NCI-H1694 treated with DMSO at 0.1 percent for 48 hours (cell line): ENCODE results near the gene IP6K3.

Experiments
- DNase-seq: peaks from one replicate; lab custom pipeline; 2025; lab: John Stamatoyannopoulos, UW

IP6K3 gene

GRCh38 chr6:33746651-33747100 lies at the start of gene IP6K3:
Gene IP6K3, minus strand, starts transcription at chr6:33746905. Its CDS starts 11,429 bp downstream, at chr6:33735476.
- DNase-seq = no peak

DNA sequence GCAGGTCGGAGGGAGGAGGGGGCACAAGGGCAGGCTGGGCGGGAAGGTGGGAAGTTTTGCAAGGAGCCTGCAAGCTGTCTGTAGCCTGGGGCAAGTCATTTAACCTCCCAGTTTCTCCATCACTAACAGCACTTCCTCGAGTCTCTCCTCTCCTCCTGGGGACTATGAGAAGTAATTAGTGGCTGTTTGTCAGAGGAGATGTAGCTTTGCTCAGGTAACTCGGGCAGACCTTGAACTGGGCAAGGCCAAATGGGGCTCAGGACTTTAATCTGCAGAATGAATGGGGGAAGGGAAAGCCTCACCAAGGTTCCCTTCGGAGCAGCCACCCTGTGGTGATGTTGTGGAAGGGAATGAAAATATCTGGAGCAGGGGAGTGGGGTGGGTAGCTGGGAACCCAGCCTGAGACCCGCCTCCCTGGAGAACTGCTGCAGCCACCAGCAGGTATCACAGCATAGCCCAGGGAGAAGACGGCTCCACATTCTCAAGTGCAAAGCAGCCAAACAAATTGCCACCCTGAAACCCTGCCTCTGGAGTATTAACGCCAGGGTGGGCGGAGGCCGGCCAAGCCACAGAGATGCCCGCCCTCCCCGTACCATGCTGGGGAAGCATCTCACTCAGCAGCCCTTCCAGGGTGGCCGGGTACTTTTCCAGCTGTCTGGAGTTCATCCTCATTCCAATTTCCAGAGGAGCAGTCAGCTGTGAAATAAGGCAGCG lies 48.4 kb upstream of the IP6K3 start:
- no peak for DNase-seq

DNA sequence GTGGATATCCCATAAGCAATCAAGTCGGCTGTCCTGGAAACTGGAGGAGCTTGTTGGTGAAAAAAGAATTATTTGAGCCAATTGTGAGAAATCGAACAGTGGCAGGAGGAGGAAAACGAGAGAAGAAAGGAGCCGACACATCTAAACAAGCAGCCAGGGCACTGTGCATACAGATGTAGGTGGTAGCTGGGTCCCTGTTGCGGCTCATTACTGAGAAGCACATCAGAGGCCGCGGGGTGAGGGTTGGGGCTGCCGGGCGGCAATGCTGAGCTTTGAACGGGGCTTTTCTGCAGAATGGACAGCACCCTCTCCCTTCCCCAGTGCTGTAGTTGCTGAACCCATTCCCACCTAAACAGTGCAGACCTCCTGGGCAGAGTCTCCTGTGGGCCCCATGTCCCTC lies 46.3 kb upstream of the IP6K3 start:
- DNase-seq = no peak

- no peak for DNase-seq
These were observed 44.9 kb upstream of the IP6K3 start for GRCh38 chr6:33791620-33792019.

- DNase-seq = no peak
These were observed 44.2 kb upstream of the IP6K3 start for GRCh38 chr6:33790910-33791309.

GRCh38 chr6:33790379-33790778 lies 43.7 kb upstream of the IP6K3 start:
- no peak for DNase-seq

DNA sequence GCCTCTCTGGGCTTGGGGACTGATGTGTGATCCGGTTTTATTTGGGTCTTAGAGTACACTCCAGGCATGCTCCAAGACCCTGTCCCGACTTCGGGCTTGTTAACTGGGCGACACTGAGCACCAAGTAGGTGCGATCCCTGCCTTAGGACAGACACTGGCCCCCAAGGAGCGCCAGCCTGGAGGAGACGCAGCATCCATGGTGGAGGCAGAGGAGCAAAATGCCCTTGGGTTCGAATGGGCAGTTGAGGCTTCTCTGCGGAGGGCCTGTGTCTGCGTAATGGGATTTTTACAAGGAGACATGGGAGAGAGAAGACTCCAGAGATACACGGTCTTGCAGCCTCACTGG lies 42.8 kb upstream of the IP6K3 start:
- DNase-seq = no peak

- DNase-seq = peak; percentile 79
These were observed 42.2 kb upstream of the IP6K3 start, which contains the start of gene LEMD2 for GRCh38 chr6:33788694-33789549. Gene LEMD2, minus strand, starts transcription at chr6:33789130. Its CDS starts 14 bp downstream, at chr6:33789116.

DNA sequence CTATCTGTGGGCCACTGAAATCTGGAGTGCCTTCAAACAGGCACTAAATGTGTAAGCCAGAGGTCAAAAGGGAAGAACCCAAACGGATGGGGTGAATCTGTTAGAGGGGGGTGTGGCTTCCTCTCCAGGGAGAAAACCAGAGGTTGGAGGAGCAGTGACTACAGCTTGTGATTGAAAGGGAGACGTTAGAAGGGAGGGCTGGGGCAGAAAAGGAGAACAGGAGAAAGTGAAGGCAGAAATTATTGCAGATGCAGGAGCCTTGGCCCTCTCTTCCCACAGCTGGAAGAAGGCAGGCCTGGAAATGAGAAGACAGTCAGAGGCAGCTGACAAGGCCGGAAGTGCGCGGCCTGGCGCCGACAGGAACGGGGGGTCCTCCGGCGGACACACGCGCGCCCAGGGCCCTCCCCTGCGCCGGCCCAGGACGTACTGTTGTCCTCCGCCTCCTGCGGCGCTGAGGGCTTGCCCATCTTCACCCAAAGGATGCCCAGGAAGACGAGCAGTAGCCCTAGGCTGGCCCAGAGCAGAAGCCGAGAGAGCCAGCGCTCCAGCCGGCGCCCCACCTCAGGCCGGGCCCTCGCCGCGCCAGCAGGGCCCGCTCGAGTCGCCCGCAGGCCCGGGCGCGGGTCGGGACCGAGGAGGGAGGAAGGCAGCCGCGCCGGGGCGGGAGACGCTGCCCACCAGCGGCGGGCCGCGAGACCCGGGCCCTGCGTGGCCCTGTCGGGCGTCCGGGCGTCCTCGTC lies 41.4 kb upstream of the IP6K3 start:
- peak; percentile 14 for DNase-seq

DNA sequence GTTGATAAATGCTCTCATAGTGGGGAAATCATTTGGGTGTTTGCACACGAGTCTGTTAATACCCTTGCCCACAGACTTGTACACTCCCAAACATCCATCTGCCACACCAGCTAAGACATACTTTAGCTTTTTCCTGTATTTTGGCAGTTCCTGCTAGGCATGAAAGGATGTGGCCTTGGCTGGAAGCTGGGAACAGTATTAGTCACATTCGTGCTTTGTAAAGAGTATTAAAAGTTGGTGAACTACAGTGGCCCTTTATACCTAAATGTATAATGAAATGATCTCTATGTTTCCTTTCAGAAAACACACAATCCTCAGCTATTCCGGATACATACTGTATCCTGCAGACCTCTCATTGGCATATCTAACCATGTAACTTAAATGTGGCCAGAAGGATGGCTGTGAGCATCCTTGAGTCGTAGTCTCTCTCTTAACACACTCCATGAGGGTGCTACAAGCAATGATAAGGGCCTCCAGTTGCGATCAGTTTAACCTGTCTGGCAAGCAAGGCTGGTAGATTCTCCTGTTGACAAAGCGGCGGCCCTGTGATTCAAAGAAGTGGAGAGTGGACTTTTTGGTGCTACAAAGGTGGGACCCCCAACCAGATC lies 40.7 kb upstream of the IP6K3 start:
- no peak for DNase-seq

DNA sequence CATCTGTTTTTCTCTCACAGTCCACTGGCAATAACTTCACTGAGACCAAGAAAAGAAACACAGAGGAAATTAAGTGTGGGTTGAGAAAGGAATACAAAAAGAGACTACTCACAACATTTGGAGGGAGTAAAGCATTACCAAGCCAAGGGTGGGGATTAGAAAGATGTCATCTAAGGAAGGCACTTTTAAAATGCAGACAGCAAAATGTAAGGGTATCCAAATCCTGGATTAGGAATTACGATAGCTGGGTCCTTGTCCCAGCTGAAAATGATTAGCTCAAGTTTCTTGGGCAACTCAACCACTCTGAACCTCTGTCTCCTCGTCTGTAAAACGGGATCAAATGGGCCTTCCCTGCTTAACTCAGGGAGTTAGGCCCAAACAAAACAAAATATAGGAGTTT lies 40.0 kb upstream of the IP6K3 start:
- DNase-seq = no peak

GRCh38 chr6:33785778-33786177 lies 39.1 kb upstream of the IP6K3 start:
- no peak for DNase-seq

GRCh38 chr6:33784787-33785186 lies 38.1 kb upstream of the IP6K3 start:
- DNase-seq = no peak

DNA sequence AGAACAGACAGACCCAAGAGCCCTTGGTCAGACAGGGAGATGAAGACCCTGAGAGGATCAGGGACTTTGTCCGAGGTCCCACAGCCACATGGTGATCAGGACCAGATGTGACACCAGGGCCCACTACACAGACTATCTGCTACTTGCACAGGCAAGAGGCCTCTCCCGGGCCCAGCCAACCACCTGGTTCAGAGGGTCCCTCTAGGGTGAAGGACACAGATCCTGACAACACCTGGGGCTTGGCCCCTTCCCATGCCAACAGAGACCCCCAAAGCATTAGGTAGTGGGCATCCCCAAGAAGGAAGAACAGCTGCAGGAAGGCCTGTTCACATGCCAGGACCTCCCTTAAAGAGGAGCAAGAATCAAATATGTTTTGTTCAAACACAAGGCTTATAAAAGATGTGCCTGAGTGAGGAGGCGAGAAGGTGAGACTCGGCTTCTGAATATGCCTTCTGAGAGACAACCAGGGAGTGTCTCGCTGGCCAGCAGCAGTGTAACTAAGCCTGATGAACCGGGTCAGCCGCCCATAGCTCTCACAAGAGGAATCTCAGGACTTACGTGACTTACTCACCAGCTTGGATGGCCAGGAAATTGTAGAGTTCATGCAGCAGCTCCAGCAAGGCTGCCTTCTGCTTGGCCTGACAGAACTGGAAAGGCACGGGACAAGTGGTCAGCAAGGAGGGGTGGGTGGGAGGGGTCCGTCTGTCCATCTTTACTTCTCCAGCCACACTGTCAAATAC lies 37.2 kb upstream of the IP6K3 start:
- no peak for DNase-seq

- DNase-seq = no peak
These were observed 35.9 kb upstream of the IP6K3 start for GRCh38 chr6:33782561-33782960.

GRCh38 chr6:33781131-33781975 lies 34.6 kb upstream of the IP6K3 start:
- DNase-seq = no peak

GRCh38 chr6:33779895-33780294 lies 33.2 kb upstream of the IP6K3 start:
- DNase-seq = no peak

DNA sequence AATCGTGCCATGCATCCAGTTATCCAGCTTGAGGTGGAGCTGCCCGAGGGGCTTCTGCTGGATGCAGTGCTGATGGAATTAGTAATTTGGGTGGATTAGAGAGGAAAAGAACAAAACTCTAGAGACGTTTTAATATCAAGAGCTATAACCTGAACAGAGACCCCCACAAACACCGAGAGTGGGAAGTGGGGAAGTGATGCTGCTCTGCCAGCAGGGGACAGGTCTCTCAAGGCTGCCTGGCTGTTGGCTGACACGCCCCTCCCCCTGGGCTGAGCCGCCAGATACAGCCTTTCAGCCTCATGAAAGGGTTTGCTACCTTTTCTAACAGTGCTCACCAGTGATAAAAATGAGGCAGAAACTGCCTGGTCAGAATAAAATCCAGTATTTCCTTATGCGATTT lies 32.6 kb upstream of the IP6K3 start:
- DNase-seq = peak; percentile 19

GRCh38 chr6:33778444-33779121 lies 31.9 kb upstream of the IP6K3 start:
- DNase-seq = no peak
